ENCODE measurements around the gene MRPS18A. TPM values are rescaled to one million over a fixed set of nuclear protein-coding genes. Genes with fewer than 3 reads are reported as not detected.
A peak's percentile ranks its signal among the peaks of the same experiment; 100 is the strongest.

MRPS18A gene
- total and polyA plus RNA-seq, 9 of the 15 experiments (the other 6 are each of a cell fraction or from before 2014, with no cell fraction given), result 87.5 to 243 (median 125) TPM

DNA sequence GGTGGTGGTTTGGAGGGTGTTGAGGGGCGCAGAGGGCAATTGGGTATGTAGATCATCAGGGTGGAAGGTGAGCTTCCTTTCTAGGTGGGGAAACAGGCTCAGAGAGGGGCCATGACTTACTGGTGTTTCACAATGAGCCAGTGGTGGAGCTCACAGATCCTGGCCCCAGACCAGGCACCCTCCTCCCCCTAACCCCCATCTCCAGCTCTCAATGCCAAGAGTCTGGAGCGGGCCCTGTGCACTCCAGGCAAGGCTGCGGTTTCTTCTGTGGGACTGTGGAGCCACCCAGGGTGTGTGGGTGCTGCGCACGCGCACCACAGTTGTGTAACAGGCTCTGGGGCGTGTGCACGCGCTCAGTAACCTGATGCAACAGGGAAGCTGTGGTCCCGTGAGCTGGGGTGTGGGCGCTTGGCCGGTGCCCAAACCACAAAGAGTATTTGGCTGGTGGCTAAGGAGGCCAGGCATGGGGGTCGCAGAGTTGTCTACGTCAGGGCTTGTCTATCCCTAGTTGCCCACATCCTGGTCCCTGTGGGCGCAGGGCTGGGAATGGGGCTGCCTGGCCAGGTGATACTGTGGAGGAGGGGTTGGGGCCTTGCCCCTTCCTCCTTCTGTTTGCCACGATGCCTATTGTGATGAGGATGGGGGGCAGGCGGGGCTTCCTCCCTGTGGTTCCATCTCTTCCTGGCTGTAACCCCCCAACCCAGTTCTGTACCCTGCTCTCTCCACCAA, 37.5 kb upstream of the MRPS18A start (continued):
- TF ChIP-seq HMBOX1 (IDR thresholded peaks at IDR 0.05), result no peak; the same call in 1 of the 2 replicates
- no peak for TF ChIP-seq ZHX1 (conservative IDR thresholded peaks at IDR 0.05; ENCODE audit: low read length)
- 0 out of 2 replicates have a peak, but pooled peaks have one; percentile 20 for TF ChIP-seq E2F3 (CRISPR knock-in tag; IDR thresholded peaks at IDR 0.05)
- TF ChIP-seq PTTG1 (tag; IDR thresholded peaks at IDR 0.05; ENCODE audit: low read depth), result no peak
- peak; percentile 42; the same call in 1 of the 2 replicates for TF ChIP-seq STAT5A (IDR thresholded peaks at IDR 0.05; ENCODE audit: borderline replicate concordance, low read length)
- 0 out of 2 replicates have a peak, but pooled peaks have one; percentile 82 for TF ChIP-seq ZFPM2 (CRISPR knock-in tag; IDR thresholded peaks at IDR 0.05)
- TF ChIP-seq BHLHE40 (IDR thresholded peaks at IDR 0.05; ENCODE audit: low read length), result peak; percentile 100
- peak; percentile 21; the same call in 1 of the 2 replicates for TF ChIP-seq TCF7 (IDR thresholded peaks at IDR 0.05; ENCODE audit: borderline replicate concordance)
- no peak for TF ChIP-seq ZKSCAN8 (CRISPR knock-in tag; IDR thresholded peaks at IDR 0.05)
- TF ChIP-seq L3MBTL2 (IDR thresholded peaks at IDR 0.05), result peak; percentile 91
- TF ChIP-seq GATAD2B (IDR thresholded peaks at IDR 0.05; ENCODE audit: borderline replicate concordance), result peak; percentile 47; the same call in 1 of the 2 replicates
- peak; percentile 63 for TF ChIP-seq POLR2A (conservative IDR thresholded peaks at IDR 0.05)
- TF ChIP-seq RBM25 (IDR thresholded peaks at IDR 0.05; ENCODE audit: low read depth, low read length, severe bottlenecking), result no peak
- TF ChIP-seq NFXL1 (CRISPR knock-in tag; IDR thresholded peaks at IDR 0.05), result no peak
- TF ChIP-seq WHSC1 (IDR thresholded peaks at IDR 0.05; ENCODE audit: low read length), result no peak
- no peak for TF ChIP-seq ZFP91 (CRISPR knock-in tag; IDR thresholded peaks at IDR 0.05)
- TF ChIP-seq ATF3 (IDR thresholded peaks at IDR 0.05), result peak; percentile 98
- no peak for TF ChIP-seq ATF3 (CRISPR knock-in tag; conservative IDR thresholded peaks at IDR 0.05)
- TF ChIP-seq POLR3A (IDR thresholded peaks at IDR 0.05; ENCODE audit: borderline replicate concordance, extremely low read depth, insufficient read depth, insufficient read length), result no peak
- TF ChIP-seq, protein P1, sequence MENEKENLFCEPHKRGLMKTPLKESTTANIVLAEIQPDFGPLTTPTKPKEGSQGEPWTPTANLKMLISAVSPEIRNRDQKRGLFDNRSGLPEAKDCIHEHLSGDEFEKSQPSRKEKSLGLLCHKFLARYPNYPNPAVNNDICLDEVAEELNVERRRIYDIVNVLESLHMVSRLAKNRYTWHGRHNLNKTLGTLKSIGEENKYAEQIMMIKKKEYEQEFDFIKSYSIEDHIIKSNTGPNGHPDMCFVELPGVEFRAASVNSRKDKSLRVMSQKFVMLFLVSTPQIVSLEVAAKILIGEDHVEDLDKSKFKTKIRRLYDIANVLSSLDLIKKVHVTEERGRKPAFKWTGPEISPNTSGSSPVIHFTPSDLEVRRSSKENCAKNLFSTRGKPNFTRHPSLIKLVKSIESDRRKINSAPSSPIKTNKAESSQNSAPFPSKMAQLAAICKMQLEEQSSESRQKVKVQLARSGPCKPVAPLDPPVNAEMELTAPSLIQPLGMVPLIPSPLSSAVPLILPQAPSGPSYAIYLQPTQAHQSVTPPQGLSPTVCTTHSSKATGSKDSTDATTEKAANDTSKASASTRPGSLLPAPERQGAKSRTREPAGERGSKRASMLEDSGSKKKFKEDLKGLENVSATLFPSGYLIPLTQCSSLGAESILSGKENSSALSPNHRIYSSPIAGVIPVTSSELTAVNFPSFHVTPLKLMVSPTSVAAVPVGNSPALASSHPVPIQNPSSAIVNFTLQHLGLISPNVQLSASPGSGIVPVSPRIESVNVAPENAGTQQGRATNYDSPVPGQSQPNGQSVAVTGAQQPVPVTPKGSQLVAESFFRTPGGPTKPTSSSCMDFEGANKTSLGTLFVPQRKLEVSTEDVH (IDR thresholded peaks at IDR 0.05; ENCODE audit: low read depth, partially characterized antibody), result peak; percentile 70
